ENCODE results near the gene S1PR5.
A peak's percentile ranks its signal among the peaks of the same experiment; 100 is the strongest.

S1PR5 gene, protein sequence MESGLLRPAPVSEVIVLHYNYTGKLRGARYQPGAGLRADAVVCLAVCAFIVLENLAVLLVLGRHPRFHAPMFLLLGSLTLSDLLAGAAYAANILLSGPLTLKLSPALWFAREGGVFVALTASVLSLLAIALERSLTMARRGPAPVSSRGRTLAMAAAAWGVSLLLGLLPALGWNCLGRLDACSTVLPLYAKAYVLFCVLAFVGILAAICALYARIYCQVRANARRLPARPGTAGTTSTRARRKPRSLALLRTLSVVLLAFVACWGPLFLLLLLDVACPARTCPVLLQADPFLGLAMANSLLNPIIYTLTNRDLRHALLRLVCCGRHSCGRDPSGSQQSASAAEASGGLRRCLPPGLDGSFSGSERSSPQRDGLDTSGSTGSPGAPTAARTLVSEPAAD

DNA sequence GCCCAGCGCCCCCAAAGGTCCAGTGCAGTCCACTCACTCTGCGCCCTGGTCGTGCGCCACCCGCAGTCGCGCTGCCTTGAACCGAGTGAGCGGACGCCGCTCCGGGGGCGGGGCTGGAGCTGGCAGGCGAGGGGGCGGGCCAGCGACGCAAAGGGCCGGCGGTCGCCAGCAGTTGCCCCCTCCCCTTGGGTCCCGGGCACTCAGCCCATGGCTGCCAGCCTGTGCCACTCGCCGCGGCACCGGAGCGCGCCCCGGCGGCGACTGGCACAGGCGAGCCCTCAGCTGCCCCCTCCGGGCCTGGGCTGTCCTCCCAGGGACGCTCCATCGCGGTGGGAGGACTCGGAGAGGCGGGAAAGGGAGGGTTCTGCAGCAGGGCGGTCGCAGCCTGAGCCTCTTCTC is at the start of gene S1PR5:
TSS of gene S1PR5 (minus strand) at position 87 of the 399 bp plus-strand sequence. CDS start 2,436 bp downstream, outside the sequence.
- ChIA-PET POLR2A (interaction anchor here (0.9 to 2.1 kb wide), 5 partner anchors 9 to 52 kb away, joined by 4 to 7 read pairs (median 4); partner anchors contain the start of genes CDKN2D and KEAP1), CTCF (interaction anchor here (0.6 to 1.1 kb wide), 2 partner anchors 12 to 25 kb away, joined by 4 to 5 read pairs; no protein-coding TSS in a partner anchor)
- peak; percentile 53 for DNase-seq (ENCODE audit: extremely low spot score)
- TF ChIP-seq ELF4 (IDR thresholded peaks at IDR 0.05), result no peak
- no peak for TF ChIP-seq ZNF384 (IDR thresholded peaks at IDR 0.05)
- TF ChIP-seq HDGF (IDR thresholded peaks at IDR 0.05; ENCODE audit: borderline replicate concordance), result no peak
- no peak for TF ChIP-seq CTBP1 (IDR thresholded peaks at IDR 0.05; ENCODE audit: borderline replicate concordance)
- TF ChIP-seq SUZ12 (IDR thresholded peaks at IDR 0.05), result no peak
- no peak for TF ChIP-seq TARDBP (IDR thresholded peaks at IDR 0.05)
- no peak for TF ChIP-seq FOXK2 (IDR thresholded peaks at IDR 0.05)
- no peak for TF ChIP-seq FOXM1 (IDR thresholded peaks at IDR 0.05; ENCODE audit: borderline replicate concordance)
- TF ChIP-seq LEF1 (IDR thresholded peaks at IDR 0.05; ENCODE audit: borderline replicate concordance), result no peak
- TF ChIP-seq FOXA1 (IDR thresholded peaks at IDR 0.05), result no peak
- no peak for TF ChIP-seq BHLHE40 (IDR thresholded peaks at IDR 0.05; ENCODE audit: borderline replicate concordance)
- TF ChIP-seq L3MBTL2 (conservative IDR thresholded peaks at IDR 0.05), result no peak
- TF ChIP-seq, protein P1, sequence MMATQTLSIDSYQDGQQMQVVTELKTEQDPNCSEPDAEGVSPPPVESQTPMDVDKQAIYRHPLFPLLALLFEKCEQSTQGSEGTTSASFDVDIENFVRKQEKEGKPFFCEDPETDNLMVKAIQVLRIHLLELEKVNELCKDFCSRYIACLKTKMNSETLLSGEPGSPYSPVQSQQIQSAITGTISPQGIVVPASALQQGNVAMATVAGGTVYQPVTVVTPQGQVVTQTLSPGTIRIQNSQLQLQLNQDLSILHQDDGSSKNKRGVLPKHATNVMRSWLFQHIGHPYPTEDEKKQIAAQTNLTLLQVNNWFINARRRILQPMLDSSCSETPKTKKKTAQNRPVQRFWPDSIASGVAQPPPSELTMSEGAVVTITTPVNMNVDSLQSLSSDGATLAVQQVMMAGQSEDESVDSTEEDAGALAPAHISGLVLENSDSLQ (IDR thresholded peaks at IDR 0.05), result no peak
- TF ChIP-seq NFRKB (IDR thresholded peaks at IDR 0.05), result no peak
- TF ChIP-seq ARNT (IDR thresholded peaks at IDR 0.05), result no peak
- no peak for TF ChIP-seq SP1 (IDR thresholded peaks at IDR 0.05)

DNA sequence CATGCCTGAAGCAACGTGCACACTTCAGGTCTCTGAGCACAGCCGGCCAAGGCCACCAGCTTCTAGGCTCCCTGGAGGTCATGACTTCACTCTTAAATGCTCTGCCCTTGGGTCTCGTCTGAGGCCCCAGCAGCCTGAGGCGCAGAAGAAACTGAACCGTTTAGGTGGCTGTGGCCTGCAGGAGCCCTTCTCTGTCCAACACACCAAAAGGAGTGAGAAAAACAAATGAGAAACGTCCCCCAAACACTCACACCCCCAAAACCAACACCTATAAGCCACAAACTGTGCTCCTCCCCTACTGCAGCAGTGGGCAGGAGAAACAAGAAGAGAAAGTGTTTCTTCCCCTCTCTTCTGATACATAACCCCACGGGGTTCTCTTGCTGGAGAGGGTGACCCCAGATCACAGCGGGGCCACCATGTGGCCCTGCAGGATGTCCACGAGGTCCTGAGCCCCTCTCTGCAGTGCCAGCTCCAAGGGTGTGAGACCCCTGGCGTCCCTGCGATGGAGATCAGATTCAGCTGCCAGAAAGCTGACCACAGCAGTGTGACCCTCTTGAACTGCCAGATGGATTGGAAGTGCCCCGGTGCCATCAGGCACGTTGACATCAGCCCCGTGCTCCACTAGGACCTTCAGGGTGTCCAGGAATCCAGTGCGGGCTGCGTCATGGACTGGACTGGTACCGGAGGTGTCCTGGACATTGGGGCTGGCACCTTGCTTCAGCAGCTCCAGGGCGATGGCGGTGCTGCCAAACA is 49.6 kb upstream of the S1PR5 start:
- CTCF ChIA-PET, result interaction anchor here (1.0 to 1.6 kb wide), 4 partner anchors 24 to 78 kb away, joined by 3 to 7 read pairs (median 4); no protein-coding TSS in a partner anchor
- TF ChIP-seq LEF1 (IDR thresholded peaks at IDR 0.05; ENCODE audit: borderline replicate concordance), result no peak
- TF ChIP-seq ZNF384 (IDR thresholded peaks at IDR 0.05), result no peak
- no peak for TF ChIP-seq FOXK2 (IDR thresholded peaks at IDR 0.05)
- no peak for TF ChIP-seq SUZ12 (IDR thresholded peaks at IDR 0.05)
- TF ChIP-seq, protein P1 (IDR thresholded peaks at IDR 0.05), result no peak
- TF ChIP-seq ARNT (IDR thresholded peaks at IDR 0.05), result no peak
- TF ChIP-seq HDGF (IDR thresholded peaks at IDR 0.05; ENCODE audit: borderline replicate concordance), result no peak
- TF ChIP-seq CTBP1 (IDR thresholded peaks at IDR 0.05; ENCODE audit: borderline replicate concordance), result no peak
- TF ChIP-seq ELF4 (IDR thresholded peaks at IDR 0.05), result no peak
- TF ChIP-seq SP1 (IDR thresholded peaks at IDR 0.05), result no peak
- TF ChIP-seq L3MBTL2 (conservative IDR thresholded peaks at IDR 0.05), result no peak
- no peak for TF ChIP-seq FOXA1 (IDR thresholded peaks at IDR 0.05)
- TF ChIP-seq FOXM1 (IDR thresholded peaks at IDR 0.05; ENCODE audit: borderline replicate concordance), result no peak
- no peak for TF ChIP-seq NFRKB (IDR thresholded peaks at IDR 0.05)
- no peak for TF ChIP-seq BHLHE40 (IDR thresholded peaks at IDR 0.05; ENCODE audit: borderline replicate concordance)
- TF ChIP-seq TARDBP (IDR thresholded peaks at IDR 0.05), result no peak
- POLR2A ChIA-PET, result interaction anchor here (0.9 to 3.8 kb wide), 3 partner anchors 13 to 83 kb away, joined by 3 to 20 read pairs (median 5); no protein-coding TSS in a partner anchor
- DNase-seq (ENCODE audit: extremely low spot score), result no peak

DNA sequence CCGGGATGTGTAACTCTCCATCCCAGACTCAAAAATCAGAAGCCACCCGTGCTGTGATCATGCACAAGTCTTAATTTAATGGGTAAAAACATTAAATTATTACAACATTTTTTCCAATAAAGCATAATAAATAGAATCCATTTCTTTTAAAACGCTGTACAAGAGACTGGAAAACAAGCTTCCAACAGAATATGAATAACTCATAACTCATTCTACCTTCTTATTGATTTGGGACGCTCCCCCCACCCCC is 49.1 kb upstream of the S1PR5 start:
- no peak for DNase-seq (ENCODE audit: extremely low spot score)
- ChIA-PET POLR2A (interaction anchor here (1.2 to 1.3 kb wide), 2 partner anchors 12 to 23 kb away, joined by 3 to 5 read pairs; no protein-coding TSS in a partner anchor), CTCF (interaction anchor here (1.0 to 1.1 kb wide), 3 partner anchors 31 to 78 kb away, joined by 3 to 7 read pairs (median 5); no protein-coding TSS in a partner anchor)
- TF ChIP-seq ELF4 (IDR thresholded peaks at IDR 0.05) (no peak), TARDBP (IDR thresholded peaks at IDR 0.05) (no peak), FOXA1 (IDR thresholded peaks at IDR 0.05) (no peak), SP1 (IDR thresholded peaks at IDR 0.05) (no peak), BHLHE40 (IDR thresholded peaks at IDR 0.05; ENCODE audit: borderline replicate concordance) (no peak), CTBP1 (IDR thresholded peaks at IDR 0.05; ENCODE audit: borderline replicate concordance) (no peak), ZNF384 (IDR thresholded peaks at IDR 0.05) (no peak), L3MBTL2 (conservative IDR thresholded peaks at IDR 0.05) (no peak), LEF1 (IDR thresholded peaks at IDR 0.05; ENCODE audit: borderline replicate concordance) (no peak), FOXM1 (IDR thresholded peaks at IDR 0.05; ENCODE audit: borderline replicate concordance) (no peak), NFRKB (IDR thresholded peaks at IDR 0.05) (no peak), FOXK2 (IDR thresholded peaks at IDR 0.05) (no peak), HDGF (IDR thresholded peaks at IDR 0.05; ENCODE audit: borderline replicate concordance) (no peak)
- TF ChIP-seq, protein P1 (IDR thresholded peaks at IDR 0.05), result no peak

DNA sequence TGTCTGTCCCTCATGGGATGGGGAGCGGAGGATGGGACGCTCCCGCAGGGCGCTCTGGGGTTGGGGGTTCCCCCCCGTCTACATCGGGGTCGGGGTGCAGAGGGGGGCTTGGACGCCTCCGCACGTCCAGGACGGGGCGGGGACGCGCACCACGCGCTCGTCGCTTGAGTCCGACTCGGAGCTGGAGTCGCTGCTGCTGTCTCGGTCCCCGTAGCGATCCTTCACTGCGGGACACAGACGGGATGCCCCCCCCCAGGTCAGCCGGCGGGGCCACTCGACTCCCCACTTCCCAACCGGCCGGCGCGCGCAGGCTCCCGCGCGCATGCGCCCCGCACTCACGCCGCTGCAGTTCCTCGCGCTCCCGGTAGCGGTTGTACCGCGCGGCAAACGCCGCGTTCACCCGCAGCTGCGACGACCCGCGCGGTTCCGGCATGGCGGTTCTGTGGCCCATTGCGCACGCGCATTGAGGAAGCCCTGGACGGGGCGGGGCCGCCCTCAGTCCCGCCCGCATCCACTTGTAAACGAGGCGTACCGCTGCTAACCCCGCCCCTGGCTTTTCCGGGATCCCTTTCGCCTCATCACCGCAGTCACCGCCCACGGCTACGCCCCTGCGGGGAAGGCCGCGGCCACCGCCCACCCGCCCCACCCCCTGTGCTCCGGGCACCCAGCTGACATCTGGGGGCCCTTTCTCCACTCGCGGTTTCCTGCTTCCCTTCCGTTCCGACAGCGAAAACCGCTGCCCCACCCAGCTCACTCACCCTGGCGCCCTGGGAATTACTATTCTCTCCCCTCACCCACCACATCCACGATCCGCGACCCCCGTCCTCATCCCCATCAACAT is 48.5 kb upstream of the S1PR5 start, which contains the start of gene KRI1:
TSS of gene KRI1 (minus strand) at position 444 of the 841 bp plus-strand sequence. CDS start at position 433, 11 bp downstream.
- DNase-seq (ENCODE audit: extremely low spot score), result peak; percentile 97
- ChIA-PET CTCF (interaction anchor here (1.0 to 1.1 kb wide), 3 partner anchors 30 to 79 kb away, joined by 3 to 7 read pairs (median 5); no protein-coding TSS in a partner anchor), POLR2A (interaction anchor here (1.2 to 1.4 kb wide), 3 partner anchors 10 to 23 kb away, joined by 3 to 5 read pairs (median 5); no protein-coding TSS in a partner anchor)
- TF ChIP-seq FOXM1 (IDR thresholded peaks at IDR 0.05; ENCODE audit: borderline replicate concordance) (peak; percentile 64; the same call in 1 of the 2 replicates), LEF1 (IDR thresholded peaks at IDR 0.05; ENCODE audit: borderline replicate concordance) (no peak), SP1 (IDR thresholded peaks at IDR 0.05) (no peak), FOXA1 (IDR thresholded peaks at IDR 0.05) (no peak), NFRKB (IDR thresholded peaks at IDR 0.05) (no peak), ELF4 (IDR thresholded peaks at IDR 0.05) (peak; percentile 46; the same call in 1 of the 2 replicates), HDGF (IDR thresholded peaks at IDR 0.05; ENCODE audit: borderline replicate concordance) (no peak), BHLHE40 (IDR thresholded peaks at IDR 0.05; ENCODE audit: borderline replicate concordance) (no peak), TARDBP (IDR thresholded peaks at IDR 0.05) (no peak), SUZ12 (IDR thresholded peaks at IDR 0.05) (no peak), ARNT (IDR thresholded peaks at IDR 0.05) (no peak), L3MBTL2 (conservative IDR thresholded peaks at IDR 0.05) (peak; percentile 95), ZNF384 (IDR thresholded peaks at IDR 0.05) (no peak), FOXK2 (IDR thresholded peaks at IDR 0.05) (no peak), CTBP1 (IDR thresholded peaks at IDR 0.05; ENCODE audit: borderline replicate concordance) (no peak)
- TF ChIP-seq, protein P1 (IDR thresholded peaks at IDR 0.05), result no peak

Data from HEK293T (cell line).